Stimulated activated CD4-positive, alpha-beta T cell treated with anti-CD3 and anti-CD28 coated beads, TNF-alpha, amount 100 ng/mL, for 4 hours (primary cell): Measurements from ENCODE around the gene RAPGEF3.
A peak's percentile ranks its signal among the peaks of the same experiment; 100 is the strongest.

Source experiments
- DNase-seq, 3 experiments: peaks; one replicate each; pipeline ENCODE4 v3.0.0-alpha.2; 2020; ENCODE audit warnings: low read depth in 3 of 3

Gene RAPGEF3

GRCh38 chr12:47755655-47756562, 2.8 kb downstream of the RAPGEF3 start:
- no peak for DNase-seq

GRCh38 chr12:47754881-47755280, 3.8 kb downstream of the RAPGEF3 start:
- DNase-seq, result no peak

- no peak for DNase-seq
Measured at GRCh38 chr12:47754126-47754525, 4.6 kb downstream of the RAPGEF3 start.

- no peak for DNase-seq
Measured at GRCh38 chr12:47753021-47754001, 5.4 kb downstream of the RAPGEF3 start.

- DNase-seq, result no peak
Measured at GRCh38 chr12:47752552-47752951, 6.1 kb downstream of the RAPGEF3 start.

GRCh38 chr12:47752121-47752520, 6.6 kb downstream of the RAPGEF3 start:
- no peak for DNase-seq

GRCh38 chr12:47751561-47751960, 7.1 kb downstream of the RAPGEF3 start:
- DNase-seq, result no peak

- no peak for DNase-seq
Measured at GRCh38 chr12:47750916-47751470, 7.7 kb downstream of the RAPGEF3 start.

GRCh38 chr12:47750229-47750798, 8.4 kb downstream of the RAPGEF3 start:
- no peak for DNase-seq

- no peak for DNase-seq
Measured at GRCh38 chr12:47748899-47749298, 9.8 kb downstream of the RAPGEF3 start.

GRCh38 chr12:47748507-47748828, 10.2 kb downstream of the RAPGEF3 start:
- no peak for DNase-seq

- DNase-seq, result no peak
Measured at GRCh38 chr12:47747596-47748506, 10.8 kb downstream of the RAPGEF3 start.

- DNase-seq, result no peak
Measured at GRCh38 chr12:47747126-47747525, 11.6 kb downstream of the RAPGEF3 start.

- DNase-seq, result no peak
Measured at GRCh38 chr12:47746523-47746922, 12.2 kb downstream of the RAPGEF3 start.

- DNase-seq, result no peak
Measured at GRCh38 chr12:47746073-47746472, 12.6 kb downstream of the RAPGEF3 start.

GRCh38 chr12:47745485-47746041, 13.1 kb downstream of the RAPGEF3 start:
- DNase-seq, result no peak

GRCh38 chr12:47744778-47745436, 13.8 kb downstream of the RAPGEF3 start:
- DNase-seq, result no peak

- peak in 2 of 3 experiments; percentile 40 to 50 for DNase-seq
Measured at GRCh38 chr12:47744005-47744651, 14.6 kb downstream of the RAPGEF3 start.

- DNase-seq, result no peak
Measured at GRCh38 chr12:47743311-47743860, 15.3 kb downstream of the RAPGEF3 start.
